ENCODE data around the gene CPA4. TPM values are rescaled to one million over a fixed set of nuclear protein-coding genes. Genes with fewer than 3 reads are reported as not detected.

The CPA4 gene
- total and polyA plus RNA-seq, 2 donors, result 3.8 TPM; not detected in 1

DNA sequence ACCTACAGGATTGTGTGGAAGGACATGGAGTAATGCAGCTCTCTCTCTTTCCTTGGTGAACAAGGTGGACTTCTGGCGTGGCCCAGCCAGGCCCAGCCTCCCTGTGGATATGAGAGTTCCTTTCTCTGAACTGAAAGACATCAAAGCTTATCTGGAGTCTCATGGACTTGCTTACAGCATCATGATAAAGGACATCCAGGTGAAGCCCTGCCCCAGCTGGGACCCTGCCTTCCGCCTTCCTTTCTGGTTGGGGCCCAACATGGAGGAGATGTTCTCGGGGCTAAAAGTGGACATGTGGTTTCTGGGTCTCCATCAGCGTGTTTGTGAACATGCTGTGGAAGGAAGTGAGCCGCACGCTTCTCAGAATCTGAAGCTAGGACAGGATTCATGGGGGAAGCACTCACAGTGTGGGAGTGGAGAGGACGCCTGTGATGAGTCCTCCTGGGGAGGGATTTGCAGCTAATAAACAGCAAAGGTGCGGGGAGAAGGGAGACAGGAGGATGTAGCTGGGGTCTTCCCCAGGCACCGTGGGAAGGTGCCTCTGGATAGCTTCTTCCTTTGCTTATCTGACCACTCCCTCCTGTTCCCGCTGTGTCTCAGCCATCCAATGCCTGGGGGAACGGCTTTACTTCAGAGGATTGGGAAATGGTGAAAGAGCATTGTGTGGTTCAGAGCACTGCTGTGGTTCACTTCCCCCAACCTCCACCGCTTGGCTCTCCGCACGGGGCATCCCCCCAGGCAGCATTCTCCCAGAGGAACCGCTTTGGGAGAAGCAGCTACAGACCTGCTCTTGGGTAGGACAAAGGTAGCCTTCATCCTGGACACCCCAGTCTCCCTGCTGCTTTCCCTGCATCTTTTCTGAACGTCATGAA, 57.2 kb downstream of the CPA4 start:
- 78% methylated on average over 16 of the region's 16 CpGs for WGBS

DNA sequence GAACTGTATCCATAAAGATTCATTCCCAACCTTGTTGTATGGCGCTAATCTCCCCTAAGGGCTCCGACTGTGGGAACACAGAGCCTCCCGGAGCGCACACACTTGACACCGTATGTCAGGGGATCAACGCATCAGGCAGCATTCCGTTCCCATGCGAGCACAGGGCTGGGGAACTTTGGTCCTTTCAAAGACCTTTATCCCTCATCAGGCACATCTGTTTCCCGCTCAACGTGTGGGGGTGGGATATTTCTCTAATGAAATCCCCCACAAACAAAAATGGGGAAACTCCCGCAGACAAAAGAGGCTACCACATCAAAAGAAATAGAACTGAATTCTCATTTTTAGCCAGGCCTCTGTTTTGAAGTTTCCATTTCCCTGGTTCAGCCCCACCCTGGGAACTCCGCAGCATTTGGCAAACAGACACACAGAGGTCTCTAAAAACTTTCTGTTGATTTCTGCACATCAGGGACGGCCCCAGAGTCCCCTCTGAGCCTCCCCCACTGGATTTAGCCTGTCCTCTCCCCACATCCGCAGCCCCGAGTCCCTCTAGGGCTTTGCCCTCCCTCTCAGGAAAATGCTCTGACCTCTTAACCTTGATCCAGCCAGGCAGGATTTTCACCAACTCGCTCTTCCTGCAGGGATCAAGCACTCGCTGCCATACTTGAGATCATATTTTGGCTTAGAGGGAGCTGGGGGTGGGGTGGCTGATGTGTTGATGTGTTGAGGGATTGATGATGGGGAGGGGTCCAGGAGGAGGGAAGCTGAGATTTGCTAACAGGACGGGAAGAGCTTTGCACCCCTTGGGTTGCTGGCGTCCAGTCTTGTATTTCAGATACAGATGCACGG, 58.2 kb downstream of the CPA4 start:
- no peak overlapping the region for H3K4me3 ChIP-seq (ENCODE audit: low read depth, low read length)
- no peak overlapping the region for H3K27ac ChIP-seq (ENCODE audit: low read depth)
- 48% methylated on average over 20 of the region's 20 CpGs for WGBS
- no peak for DNase-seq (ENCODE audit: extremely low spot score)
- H3K4me1 ChIP-seq (ENCODE audit: insufficient read depth), result no peaks in the 10 kb centered on the region
- H3K36me3 ChIP-seq (ENCODE audit: insufficient read depth), result no peaks in the 10 kb centered on the region

More for the DNA sequence above, 57.2 kb downstream of the CPA4 start:
- no peak overlapping the region for H3K4me3 ChIP-seq (ENCODE audit: low read depth, low read length)
- H3K27ac ChIP-seq (ENCODE audit: low read depth), result no peak overlapping the region
- no peaks in the 10 kb centered on the region for H3K4me1 ChIP-seq (ENCODE audit: insufficient read depth)
- no peak for DNase-seq (ENCODE audit: extremely low spot score)
- no peaks in the 10 kb centered on the region for H3K36me3 ChIP-seq (ENCODE audit: insufficient read depth)

DNA sequence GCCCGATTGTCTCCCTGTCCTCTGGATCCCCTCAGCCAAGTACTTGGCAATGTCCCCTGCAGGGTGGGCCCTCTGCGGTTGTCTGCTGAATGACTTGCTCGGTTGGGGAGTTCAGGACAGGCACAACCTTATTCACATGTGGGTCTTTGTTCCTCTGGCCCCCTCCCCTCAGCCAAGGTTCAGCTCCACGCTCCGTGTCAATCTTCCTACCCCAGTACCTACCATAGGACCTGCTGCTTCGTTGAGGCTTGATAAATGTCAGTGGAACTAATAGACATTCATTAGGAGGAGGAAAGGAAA, 58.8 kb downstream of the CPA4 start:
- H3K4me1 ChIP-seq (ENCODE audit: insufficient read depth), result no peaks in the 10 kb centered on the region
- H3K36me3 ChIP-seq (ENCODE audit: insufficient read depth), result no peaks in the 10 kb centered on the region
- no peak overlapping the region for H3K4me3 ChIP-seq (ENCODE audit: low read depth, low read length)
- no peak for DNase-seq (ENCODE audit: extremely low spot score)
- no peak overlapping the region for H3K27ac ChIP-seq (ENCODE audit: low read depth)
- 67% methylated on average over 6 of the region's 6 CpGs for WGBS

DNA sequence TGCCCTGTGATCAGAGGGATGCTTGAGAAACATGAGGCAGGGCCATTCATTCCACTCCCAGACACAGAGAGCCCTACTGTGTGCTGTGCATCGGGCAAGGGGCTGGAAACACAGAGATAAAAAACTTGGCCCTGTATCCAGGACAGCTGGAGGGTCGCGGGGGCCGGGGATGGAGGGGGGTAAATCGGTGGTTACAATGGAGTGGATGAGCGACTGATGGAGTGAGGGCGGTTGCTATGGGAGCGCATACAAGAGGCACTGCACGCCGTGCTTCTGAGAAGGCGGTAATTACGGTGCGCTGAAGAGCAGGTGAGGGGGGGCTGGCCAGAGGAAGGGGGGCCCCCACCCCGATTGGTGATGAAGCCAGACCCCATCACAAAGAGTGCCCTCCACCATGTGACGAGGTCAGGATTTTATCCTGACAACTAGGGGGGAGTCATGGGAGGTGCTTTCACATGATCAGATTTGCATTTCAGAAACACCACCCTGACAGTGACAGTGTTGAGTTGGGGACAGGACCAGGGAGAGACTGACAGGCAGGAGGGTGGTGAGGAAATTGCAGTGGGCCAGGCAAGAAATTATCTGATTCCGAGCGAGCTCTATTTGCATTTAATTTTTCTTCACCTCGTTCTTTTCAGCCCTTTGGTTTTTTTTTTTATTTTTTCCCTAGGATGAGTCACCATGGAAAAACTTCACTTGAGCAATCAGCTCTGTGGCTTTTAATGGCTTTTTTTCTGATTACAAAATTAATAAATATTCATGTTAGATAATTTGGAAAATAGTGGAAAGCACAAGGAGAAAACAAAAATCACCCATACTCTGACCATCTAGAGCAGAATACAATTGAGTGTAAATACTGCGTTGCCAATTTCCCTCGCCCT, 59.5 kb downstream of the CPA4 start:
- WGBS, result 60% methylated on average over 20 of the region's 20 CpGs
- no peak overlapping the region for H3K27ac ChIP-seq (ENCODE audit: low read depth)
- no peak overlapping the region for H3K4me3 ChIP-seq (ENCODE audit: low read depth, low read length)
- H3K36me3 ChIP-seq (ENCODE audit: insufficient read depth), result no peaks in the 10 kb centered on the region
- DNase-seq (ENCODE audit: extremely low spot score), result no peak
- no peaks in the 10 kb centered on the region for H3K4me1 ChIP-seq (ENCODE audit: insufficient read depth)

DNA sequence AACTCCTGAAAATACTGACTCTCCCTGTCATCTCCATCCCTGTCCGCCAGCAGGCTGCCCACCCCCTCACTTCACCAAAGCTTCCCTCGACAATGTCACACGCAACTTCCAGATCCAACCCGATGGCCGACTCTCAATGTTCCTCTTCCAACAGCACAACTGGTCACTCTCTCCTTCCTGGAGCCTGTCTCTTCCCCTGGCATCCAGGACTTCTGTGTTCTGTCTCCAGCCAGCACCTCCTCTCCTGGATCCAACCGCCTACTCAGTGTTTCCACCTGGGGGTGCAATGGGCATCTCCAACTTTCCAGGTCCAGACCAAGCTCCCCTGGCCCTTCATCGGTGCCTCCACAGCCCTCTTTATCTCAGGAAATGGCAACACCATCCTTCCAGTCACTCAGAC, 60.2 kb downstream of the CPA4 start:
- Histone ChIP-seq H3K4me1 (ENCODE audit: insufficient read depth) (no peaks in the 10 kb centered on the region), H3K36me3 (ENCODE audit: insufficient read depth) (no peaks in the 10 kb centered on the region), H3K4me3 (ENCODE audit: low read depth, low read length) (no peak overlapping the region), H3K27ac (ENCODE audit: low read depth) (no peak overlapping the region)
- 92% methylated on average over 7 of the region's 7 CpGs for WGBS
- no peak for DNase-seq (ENCODE audit: extremely low spot score)

DNA sequence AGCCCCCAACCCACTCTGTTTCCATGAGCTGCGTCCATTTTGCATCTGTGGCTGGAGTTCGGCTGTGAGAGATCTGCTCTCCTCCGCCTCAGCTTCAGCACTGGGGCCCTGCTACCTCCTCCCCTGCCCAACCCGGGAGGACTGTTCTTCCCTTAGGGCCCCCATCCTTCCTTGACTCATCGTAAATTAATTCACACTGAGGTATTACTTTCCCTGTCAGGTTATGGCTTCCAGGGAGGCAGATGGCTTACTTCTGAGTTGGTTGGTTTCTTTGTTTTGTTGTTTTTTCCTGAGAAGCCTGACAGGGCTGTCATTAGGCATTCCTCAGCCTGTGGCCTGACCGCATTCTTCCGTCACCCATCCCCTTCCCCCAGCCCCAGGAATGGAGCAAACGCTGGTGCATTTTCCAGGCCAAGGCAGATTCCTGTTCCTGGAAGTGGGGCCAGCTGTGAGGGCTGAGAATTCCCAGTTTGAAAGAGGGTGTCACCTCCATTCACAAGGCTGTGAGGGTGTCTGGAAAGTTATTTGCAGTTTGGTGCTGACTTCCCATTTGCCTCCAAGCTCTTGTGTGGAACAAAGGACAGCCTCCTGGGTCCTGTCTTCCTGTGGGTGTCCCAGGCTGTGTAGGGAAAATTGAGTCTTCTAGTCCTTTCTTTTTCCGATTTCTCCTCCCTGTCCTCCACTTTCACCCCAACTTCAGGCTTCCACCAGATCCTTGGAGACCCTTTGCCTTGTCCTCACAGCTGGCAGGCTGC, 63.3 kb downstream of the CPA4 start:
- 32% methylated on average over 9 of the region's 9 CpGs for WGBS
- Histone ChIP-seq H3K4me3 (ENCODE audit: low read depth, low read length) (no peak overlapping the region), H3K36me3 (ENCODE audit: insufficient read depth) (no peaks in the 10 kb centered on the region), H3K4me1 (ENCODE audit: insufficient read depth) (no peaks in the 10 kb centered on the region), H3K27ac (ENCODE audit: low read depth) (peak overlapping the region; percentile 65)
- no peak for DNase-seq (ENCODE audit: extremely low spot score)

DNA sequence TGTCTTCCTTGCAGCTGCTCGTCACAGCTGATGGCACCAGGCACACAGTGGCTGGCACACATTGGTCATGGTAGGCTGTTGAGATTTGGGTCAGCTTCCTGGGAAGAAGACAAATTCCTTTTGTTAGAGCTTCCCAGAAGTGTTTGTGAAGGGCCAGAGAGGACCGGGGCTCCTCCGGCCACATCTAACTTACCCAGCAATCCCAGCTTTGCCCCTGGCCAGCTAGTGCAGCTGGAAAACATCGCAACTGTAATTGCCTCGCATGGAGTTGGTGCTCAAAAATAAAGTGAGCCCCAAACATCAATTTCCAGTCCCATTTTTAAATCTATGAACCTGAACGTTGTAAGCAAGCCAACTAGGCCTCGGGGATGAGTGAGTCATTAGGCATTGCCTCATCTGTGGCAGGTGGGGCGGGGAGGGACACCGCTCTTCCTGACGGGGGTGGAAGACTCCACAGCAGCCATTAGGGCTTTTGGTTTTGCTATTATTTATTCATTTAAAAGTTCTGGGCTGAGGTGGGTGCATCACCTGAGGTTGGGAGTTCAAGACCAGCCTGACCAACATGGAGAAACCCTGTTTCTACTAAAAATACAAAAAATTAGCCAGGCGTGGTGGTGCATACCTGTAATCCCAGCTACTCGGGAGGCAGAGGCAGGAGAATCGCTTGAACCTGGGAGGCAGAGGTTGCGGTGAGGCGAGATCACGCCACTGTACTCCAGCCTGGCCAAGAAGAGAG, 64.1 kb downstream of the CPA4 start:
- no peak overlapping the region for H3K4me3 ChIP-seq (ENCODE audit: low read depth, low read length)
- H3K36me3 ChIP-seq (ENCODE audit: insufficient read depth), result no peaks in the 10 kb centered on the region
- DNase-seq (ENCODE audit: extremely low spot score), result no peak
- 71% methylated on average over 16 of the region's 16 CpGs for WGBS
- peak overlapping the region; percentile 63 for H3K27ac ChIP-seq (ENCODE audit: low read depth)
- H3K4me1 ChIP-seq (ENCODE audit: insufficient read depth), result no peaks in the 10 kb centered on the region

DNA sequence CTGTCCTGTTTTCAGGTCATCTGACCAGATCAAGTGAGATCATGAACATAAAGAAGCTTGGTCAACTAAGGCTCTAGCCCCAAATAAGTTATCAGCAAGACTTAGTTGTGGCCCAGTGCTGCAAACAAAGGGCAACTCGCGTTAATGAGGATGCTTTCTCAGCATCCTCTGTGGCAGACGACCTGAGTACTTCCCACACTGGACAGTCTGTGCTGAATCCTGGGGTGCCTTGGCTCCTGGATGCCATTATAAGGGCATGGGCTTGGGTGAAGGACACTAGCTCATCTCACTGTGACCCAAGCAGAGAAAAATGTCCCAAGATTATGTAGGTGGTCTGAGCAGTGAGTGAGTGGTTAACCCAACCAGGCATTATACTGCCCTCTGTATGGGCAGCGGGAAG, 65.5 kb downstream of the CPA4 start:
- H3K36me3 ChIP-seq (ENCODE audit: insufficient read depth), result no peaks in the 10 kb centered on the region
- no peak overlapping the region for H3K27ac ChIP-seq (ENCODE audit: low read depth)
- no peak overlapping the region for H3K4me3 ChIP-seq (ENCODE audit: low read depth, low read length)
- DNase-seq (ENCODE audit: extremely low spot score), result no peak
- WGBS, result 98% methylated on average over 4 of the region's 4 CpGs
- H3K4me1 ChIP-seq (ENCODE audit: insufficient read depth), result no peaks in the 10 kb centered on the region

DNA sequence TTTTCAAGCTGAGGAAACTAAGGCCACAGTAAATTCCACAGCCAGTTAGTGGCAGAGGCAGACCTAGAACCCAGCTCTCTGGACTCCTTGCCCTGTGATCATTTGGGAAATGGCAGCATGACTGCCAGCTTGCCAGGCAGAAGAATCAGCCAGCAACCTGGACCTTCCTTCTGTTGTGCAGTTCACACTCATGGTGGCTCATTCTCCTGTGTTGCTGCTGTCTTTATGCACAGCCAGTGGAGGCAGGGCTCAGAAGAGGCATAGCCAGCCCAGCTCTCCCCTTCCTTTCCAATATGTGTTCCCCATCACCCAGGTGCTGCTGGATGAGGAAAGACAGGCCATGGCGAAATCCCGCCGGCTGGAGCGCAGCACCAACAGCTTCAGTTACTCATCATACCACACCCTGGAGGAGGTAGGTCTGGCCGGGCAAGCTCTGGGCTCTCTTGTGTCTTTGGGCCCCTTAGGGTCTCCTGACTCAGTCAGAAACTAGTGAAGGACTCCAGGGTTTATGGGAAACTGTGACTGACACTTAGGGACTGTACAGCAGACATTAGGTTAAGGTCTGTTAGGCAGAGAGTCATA, 66.4 kb downstream of the CPA4 start:
- Histone ChIP-seq H3K27ac (ENCODE audit: low read depth) (no peak overlapping the region), H3K4me1 (ENCODE audit: insufficient read depth) (no peaks in the 10 kb centered on the region), H3K36me3 (ENCODE audit: insufficient read depth) (no peaks in the 10 kb centered on the region), H3K4me3 (ENCODE audit: low read depth, low read length) (no peak overlapping the region)
- DNase-seq (ENCODE audit: extremely low spot score), result no peak
- 97% methylated on average over 5 of the region's 5 CpGs for WGBS

DNA sequence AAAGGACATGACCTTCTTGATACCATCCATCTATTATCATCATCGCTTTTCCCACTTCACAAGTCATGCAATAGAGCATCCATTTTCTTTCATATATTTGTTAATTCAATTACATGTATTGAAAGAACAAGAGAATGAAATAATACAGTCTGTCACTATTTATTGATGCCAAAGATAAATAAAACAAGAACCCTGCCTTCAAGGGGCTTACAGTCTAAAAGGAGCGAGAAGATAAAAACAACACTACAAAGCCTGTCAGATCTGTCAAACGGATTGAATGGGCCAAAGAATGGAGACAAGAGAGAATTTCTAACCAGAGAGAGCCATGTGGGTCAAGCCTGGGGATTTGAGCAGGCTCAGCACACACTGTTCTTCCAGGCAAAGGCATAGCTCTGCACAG, 67.6 kb downstream of the CPA4 start:
- Histone ChIP-seq H3K4me3 (ENCODE audit: low read depth, low read length) (no peak overlapping the region), H3K27ac (ENCODE audit: low read depth) (no peak overlapping the region), H3K4me1 (ENCODE audit: insufficient read depth) (no peaks in the 10 kb centered on the region), H3K36me3 (ENCODE audit: insufficient read depth) (no peaks in the 10 kb centered on the region)
- WGBS, result 96% methylated on average over 3 of the region's 3 CpGs
- no peak for DNase-seq (ENCODE audit: extremely low spot score)

DNA sequence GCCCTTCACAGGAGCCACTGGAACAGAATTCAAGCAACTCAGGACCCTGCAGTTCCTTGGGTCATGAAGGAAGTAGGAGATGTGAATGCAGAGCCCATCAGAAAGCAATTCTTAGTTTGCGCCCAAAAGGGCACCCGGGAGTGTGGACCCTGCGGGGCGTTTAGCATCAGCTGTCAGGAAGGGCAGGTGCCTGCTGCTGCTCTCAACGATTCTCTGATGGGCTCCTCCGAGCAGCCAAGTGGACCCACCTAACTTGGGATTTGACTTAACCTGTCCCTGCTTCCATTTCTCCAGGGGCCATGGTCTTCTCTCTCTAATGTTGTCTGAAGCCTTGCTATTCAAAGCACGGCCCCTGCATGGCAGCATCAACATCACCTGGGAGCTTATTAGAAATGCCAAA, 68.7 kb downstream of the CPA4 start:
- Histone ChIP-seq H3K27ac (ENCODE audit: low read depth) (no peak overlapping the region), H3K4me3 (ENCODE audit: low read depth, low read length) (no peak overlapping the region), H3K4me1 (ENCODE audit: insufficient read depth) (no peaks in the 10 kb centered on the region), H3K36me3 (ENCODE audit: insufficient read depth) (no peaks in the 10 kb centered on the region)
- DNase-seq (ENCODE audit: extremely low spot score), result no peak
- 95% methylated on average over 7 of the region's 7 CpGs for WGBS

DNA sequence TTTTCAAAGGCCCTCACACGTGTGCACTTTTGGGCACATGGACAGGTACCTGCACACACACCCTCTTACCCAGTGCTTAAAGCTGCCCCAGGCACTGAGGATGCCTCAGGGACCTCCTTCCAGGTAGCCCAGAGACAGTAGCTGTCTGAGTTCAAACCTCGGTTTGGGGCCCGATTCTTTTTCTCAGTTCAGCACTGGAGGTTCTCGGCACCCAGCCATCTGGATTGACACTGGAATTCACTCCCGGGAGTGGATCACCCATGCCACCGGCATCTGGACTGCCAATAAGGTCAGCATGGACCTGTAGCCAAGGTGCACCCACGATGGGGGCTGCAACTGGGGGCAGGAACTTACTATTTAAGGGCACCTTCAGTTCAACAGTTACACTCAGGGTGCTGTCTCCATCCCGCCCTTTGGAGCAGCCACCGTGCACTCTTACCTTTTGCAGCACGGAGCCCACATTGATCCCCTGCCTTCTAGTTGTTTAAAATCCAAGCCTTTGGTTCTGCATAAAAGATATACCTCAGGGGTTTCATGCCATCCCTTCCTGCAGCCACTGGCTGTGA, 69.4 kb downstream of the CPA4 start:
- 92% methylated on average over 10 of the region's 10 CpGs for WGBS
- no peak for DNase-seq (ENCODE audit: extremely low spot score)
- Histone ChIP-seq H3K4me3 (ENCODE audit: low read depth, low read length) (no peak overlapping the region), H3K27ac (ENCODE audit: low read depth) (no peak overlapping the region), H3K4me1 (ENCODE audit: insufficient read depth) (no peaks in the 10 kb centered on the region), H3K36me3 (ENCODE audit: insufficient read depth) (no peaks in the 10 kb centered on the region)

Measured in urinary bladder (tissue), 4 donors.